GM18499 (cell line): ENCODE data around the gene DHRS1.
"Not testable (repeated sequence)": the region's sequence is repeated elsewhere in the genome, so short reads cannot be mapped to it uniquely, and the experiment has no call there.

Experiments used
- ATAC-seq: cut with Tn5 transposase; IDR thresholded peaks from one replicate; pipeline ENCODE4 v1.9.1; 2021; ENCODE audit warnings: moderate number of reproducible peaks; ENCODE audit not compliant: insufficient read depth, unreplicated experiment

The DHRS1 gene

DNA sequence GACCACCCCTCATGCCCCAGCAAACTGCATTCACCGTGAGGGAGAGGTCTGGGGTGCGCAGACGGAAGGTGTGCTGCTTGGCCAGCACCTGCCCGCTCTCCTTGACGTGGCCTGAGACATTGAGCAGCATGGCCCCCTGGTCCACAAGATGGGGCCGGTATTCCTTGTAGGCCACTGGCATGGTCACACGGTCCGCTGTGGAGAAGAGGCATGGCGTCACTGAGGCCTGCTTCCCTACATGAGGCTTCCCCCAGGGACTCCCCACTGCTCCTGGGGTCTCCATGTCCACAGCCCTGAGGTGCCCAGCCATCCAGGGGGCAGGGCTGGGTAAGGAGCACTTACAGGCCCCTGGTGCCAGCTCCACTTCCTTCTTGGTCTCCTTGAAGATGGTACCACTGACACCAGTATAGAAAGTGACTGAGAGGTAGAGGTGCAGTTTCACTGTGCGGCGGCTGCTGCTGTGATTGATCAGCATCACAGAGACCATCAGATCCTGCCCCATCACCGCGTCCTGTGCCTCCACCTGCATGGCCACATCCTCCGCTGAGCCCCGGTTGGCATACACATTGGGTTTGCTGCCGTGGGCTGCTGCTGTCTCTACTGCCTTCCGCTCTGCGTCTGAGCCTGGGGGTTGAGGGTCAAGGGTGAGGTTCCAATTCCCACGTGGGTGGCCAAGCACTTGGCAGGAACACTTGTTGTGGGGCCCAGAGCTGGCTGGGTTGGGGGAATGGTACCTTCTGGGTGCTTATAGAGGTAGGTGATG lies 44.8 kb downstream of the DHRS1 start:
- ATAC-seq, result no peak

- no peak for ATAC-seq
Observed at GRCh38 chr14:24253936-24254335, 45.6 kb downstream of the DHRS1 start.

- ATAC-seq, result no peak
Observed at GRCh38 chr14:24252289-24253124, 47.1 kb downstream of the DHRS1 start.

DNA sequence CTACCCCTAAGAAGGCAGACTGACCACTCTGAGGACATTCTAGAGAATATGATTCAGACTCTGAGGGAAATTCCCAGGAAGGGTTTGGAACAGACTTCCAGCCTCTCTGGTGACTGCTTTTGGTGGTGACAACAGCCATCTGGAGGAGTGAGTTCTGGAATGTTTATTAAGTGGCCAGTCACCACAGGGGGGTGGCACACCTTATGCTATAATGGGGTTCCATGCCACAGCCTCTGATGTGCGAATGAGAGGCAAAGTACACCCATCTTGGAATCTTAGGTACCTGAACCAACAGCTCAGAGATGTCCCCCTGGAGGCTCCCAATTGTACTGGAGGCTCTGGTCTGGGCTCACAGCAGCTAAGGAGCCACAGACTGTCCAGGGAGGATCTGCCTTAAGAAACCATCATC lies 47.7 kb downstream of the DHRS1 start:
- no peak for ATAC-seq

GRCh38 chr14:24250354-24250753 lies 49.2 kb downstream of the DHRS1 start:
- no peak for ATAC-seq

DNA sequence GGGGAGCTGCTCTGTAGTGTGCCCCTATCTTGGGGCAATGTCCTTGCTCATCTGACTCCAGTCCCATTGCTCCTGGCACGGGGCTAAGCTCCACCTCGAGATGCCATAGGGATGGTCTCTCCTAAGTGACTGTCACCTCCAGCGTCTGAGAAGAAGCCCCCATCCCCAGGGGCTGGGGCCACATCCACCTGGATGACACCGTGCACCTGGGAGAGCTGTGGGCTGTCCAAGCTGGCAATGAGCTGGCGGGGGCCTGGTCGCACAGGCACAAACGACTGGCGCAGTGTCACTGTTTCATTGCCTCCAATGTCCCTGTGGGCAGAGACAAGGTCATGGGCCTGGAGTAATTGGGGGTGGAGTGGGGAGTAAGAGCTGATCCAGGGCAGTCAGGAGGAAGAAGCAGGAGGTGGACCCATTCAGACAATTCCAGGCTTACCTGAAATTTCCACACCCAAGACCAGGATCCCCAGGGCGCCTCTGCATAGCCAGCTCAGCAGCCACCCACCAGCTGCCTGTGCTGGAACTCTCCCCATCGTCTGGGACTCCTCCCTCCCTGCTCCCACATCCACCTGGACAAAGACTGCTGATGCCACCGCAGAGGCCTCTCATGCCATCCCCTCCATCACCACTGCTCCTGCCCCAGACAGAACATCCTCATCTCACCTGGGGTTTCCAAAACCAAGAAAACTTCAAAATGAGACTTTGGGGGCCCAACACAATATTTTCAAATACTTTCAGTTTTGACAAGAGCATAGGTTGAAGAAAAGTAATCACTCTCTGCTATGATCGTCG lies 50.2 kb downstream of the DHRS1 start:
- ATAC-seq, result no peak

DNA sequence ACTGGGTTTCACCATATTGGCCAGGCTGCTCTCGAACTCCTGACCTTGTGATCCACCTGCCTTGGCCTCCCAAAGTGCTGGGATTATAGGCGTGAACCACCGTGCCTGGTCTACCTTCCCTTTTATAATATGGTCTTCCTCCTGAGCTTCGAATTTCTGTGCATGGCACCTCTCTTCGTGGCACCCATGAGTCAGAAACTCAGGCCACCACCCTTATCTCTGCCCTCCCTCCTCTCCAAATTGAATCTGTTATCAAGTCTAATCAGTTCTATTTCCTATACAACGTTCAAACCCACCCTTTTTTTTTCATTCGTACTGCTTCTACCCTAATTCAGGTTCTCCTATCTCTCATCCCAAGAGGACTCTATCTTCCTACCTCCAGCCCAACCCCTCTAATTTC lies 52.2 kb downstream of the DHRS1 start:
- ATAC-seq, result no peak

DNA sequence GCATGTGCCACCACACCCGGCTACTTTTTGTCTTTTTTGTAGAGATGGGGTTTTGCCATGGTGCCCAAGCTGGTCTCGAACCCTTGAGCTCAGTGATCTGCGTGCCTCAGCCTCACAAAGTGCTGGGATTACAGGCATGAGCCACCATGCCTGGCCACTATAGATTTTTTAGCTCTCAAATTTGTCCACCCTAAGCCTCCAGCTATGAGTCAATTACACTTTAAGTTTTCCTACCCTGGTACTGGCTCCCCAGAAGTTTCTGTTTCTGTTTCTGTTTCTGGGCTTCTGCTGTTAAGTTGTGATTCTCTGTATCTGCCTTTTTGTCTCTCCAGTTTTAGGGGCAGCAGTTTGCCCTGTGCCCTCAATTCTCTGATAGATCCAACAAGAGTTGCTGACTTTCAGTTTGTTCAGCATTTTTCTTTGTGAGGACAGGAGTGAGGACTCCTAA lies 52.8 kb downstream of the DHRS1 start:
- no peak for ATAC-seq

DNA sequence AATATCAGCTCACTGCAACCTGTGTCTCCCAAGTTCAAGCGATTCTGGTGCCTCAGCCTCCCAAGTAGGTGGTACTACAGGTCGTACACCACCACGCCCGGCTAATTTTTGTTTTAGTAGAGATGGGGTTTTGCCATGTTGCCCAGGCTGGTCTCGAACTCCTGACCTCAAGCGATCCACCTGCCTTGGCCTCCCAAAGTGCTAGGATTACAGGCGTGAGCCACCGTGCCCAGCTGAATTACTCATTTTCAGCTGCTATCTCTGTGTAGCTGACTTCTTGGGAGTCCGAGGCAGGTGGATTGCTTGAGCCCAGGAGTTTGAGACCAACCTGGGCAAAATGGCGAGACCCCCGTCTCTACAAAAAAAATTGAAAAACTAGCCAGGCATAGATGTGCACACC lies 54.2 kb downstream of the DHRS1 start:
- ATAC-seq, result not testable (repeated sequence)

- ATAC-seq, result no peak
Observed at GRCh38 chr14:24243336-24243836, 56.2 kb downstream of the DHRS1 start.

DNA sequence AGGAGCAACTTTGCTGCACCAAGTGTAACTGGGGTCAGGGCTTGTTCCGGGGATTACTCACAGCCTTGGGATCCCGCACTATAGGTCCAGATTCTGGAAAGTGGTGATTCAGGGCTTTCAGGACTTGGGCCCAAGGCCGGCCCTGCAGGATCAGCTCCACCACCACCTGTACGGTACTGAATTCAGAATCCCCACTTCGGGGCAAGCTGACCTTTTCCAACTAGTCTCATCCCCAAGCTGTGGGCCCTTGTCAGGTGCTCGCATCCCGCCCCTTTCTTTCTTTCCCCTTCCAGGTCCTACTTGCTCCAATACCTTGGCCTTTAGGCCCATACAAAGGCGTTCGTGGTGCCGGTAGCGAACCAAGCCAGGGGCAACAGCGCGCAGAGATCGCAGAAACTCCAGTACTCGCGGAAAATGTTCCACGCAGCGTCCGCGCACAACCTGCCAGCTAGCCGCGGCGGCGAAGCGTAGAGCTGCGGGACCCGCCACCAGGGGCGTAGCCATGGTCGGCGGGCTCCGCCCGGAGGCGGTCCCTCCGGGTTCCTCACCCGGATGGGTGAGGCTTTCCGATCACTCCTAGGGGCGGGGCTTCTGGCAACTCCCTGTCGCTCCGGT lies 57.6 kb downstream of the DHRS1 start:
- peak; percentile 36 for ATAC-seq
